ENCODE data around the gene ZNF687. TPM values are rescaled to one million over a fixed set of nuclear protein-coding genes. Genes with fewer than 3 reads are reported as not detected.

The ZNF687 gene
- total and polyA plus RNA-seq, 2 of the 4 experiments (the other 2 are of a cell fraction), result 5.7 to 10.8 TPM

- H3K23ac ChIP-seq (ENCODE audit: low read depth, low read length), result no peak overlapping the region
- intact Hi-C loops (cut with micrococcal nuclease) (no loop called here), dilution Hi-C loops (cut with HindIII; ENCODE audit: low sequenced_read_pairs, unreplicated experiment) (no loop called here), in situ Hi-C loops (cut with MboI; ENCODE audit: low sequenced_read_pairs) (no loop called here)
- DNase-seq, result no peak
- no peak for ATAC-seq (ENCODE audit: low read depth)
- H4K8ac ChIP-seq (ENCODE audit: low read depth in 2 of 2, low read length in 2 of 2), result no peak overlapping the region
- H3K4ac ChIP-seq (ENCODE audit: low read depth, low read length), result no peak overlapping the region
- H3K4me3 ChIP-seq (ENCODE audit: insufficient read depth, low read depth, low read length), result no peak overlapping the region
- no peak overlapping the region for H3K18ac ChIP-seq (ENCODE audit: low read depth, low read length)
- no peak overlapping the region for H3K9ac ChIP-seq (ENCODE audit: low read depth, low read length)
- ChIA-PET POLR2A (ENCODE audit: unreplicated experiment) (no interaction called here), CTCF (interaction anchor here (0.9 to 1.4 kb wide), 2 partner anchors 8 to 9 kb away, joined by 3 to 5 read pairs; no protein-coding TSS in a partner anchor)
- no peak overlapping the region for H3K14ac ChIP-seq (replicated peaks; ENCODE audit: low read depth, low read length)
- H2BK15ac ChIP-seq (ENCODE audit: low read depth, low read length), result no peak overlapping the region
- H2AK9ac ChIP-seq (replicated peaks; ENCODE audit: low read depth, low read length, poor library complexity), result no peak overlapping the region
- no peak overlapping the region for H3K27ac ChIP-seq (ENCODE audit: insufficient read depth, low read length)
- H4K20me1 ChIP-seq (ENCODE audit: insufficient read depth, low read length), result peaks cover 16% of the 10 kb centered on the region; the same call in 1 of the 2 replicates
- no peak overlapping the region for H4K91ac ChIP-seq (ENCODE audit: insufficient read depth, low read depth, low read length)
- H4K5ac ChIP-seq (ENCODE audit: low read depth, low read length), result no peak overlapping the region
- H3K9me1 ChIP-seq (ENCODE audit: insufficient read depth, low read length), result peaks cover 3% of the 10 kb centered on the region
- H2BK5ac ChIP-seq (ENCODE audit: low read depth, low read length, poor library complexity, severe bottlenecking), result no peak overlapping the region
- H3K9me3 ChIP-seq (ENCODE audit: control insufficient read depth, insufficient read depth, low read length), result no peaks in the 10 kb centered on the region
- peaks cover 25 to 36% of the 10 kb centered on the region in 2 experiments for H3K79me1 ChIP-seq (ENCODE audit: low read depth in 1 of 2, low read length in 2 of 2)
- H2AFZ ChIP-seq (replicated peaks; ENCODE audit: low read length, poor library complexity), result no peak overlapping the region
- BruUV-seq (replicated peaks), result no TSS peak
- no peaks in the 10 kb centered on the region for H3K27me3 ChIP-seq (ENCODE audit: control insufficient read depth, insufficient read depth, low read length)
- peaks cover 57% of the 10 kb centered on the region for H3K36me3 ChIP-seq (ENCODE audit: control insufficient read depth, insufficient read depth, low read length)
- WGBS, 2 experiments (ENCODE audit: extremely low coverage in 2 of 2, insufficient read length in 1 of 2), result 100% methylated on average over 2 of the region's 2 CpGs; no CpG with 5 or more reads in 1 of the 2 experiments
- no peak overlapping the region for H3K56ac ChIP-seq (ENCODE audit: extremely low read depth, insufficient read depth, low read length)
- H2AK5ac ChIP-seq (ENCODE audit: low read depth, low read length), result no peak overlapping the region
- no peak overlapping the region for H3K4me2 ChIP-seq (ENCODE audit: low read depth, low read length)
- TF ChIP-seq, protein P1, sequence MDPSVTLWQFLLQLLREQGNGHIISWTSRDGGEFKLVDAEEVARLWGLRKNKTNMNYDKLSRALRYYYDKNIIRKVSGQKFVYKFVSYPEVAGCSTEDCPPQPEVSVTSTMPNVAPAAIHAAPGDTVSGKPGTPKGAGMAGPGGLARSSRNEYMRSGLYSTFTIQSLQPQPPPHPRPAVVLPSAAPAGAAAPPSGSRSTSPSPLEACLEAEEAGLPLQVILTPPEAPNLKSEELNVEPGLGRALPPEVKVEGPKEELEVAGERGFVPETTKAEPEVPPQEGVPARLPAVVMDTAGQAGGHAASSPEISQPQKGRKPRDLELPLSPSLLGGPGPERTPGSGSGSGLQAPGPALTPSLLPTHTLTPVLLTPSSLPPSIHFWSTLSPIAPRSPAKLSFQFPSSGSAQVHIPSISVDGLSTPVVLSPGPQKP (IDR thresholded peaks at IDR 0.05; ENCODE audit: borderline replicate concordance, low read depth, low read length), result no peak
- TF ChIP-seq NFE2L2 (IDR thresholded peaks at IDR 0.05; ENCODE audit: low read depth, low read length) (no peak), MXI1 (IDR thresholded peaks at IDR 0.05; ENCODE audit: borderline replicate concordance, low read depth, low read length) (no peak), CEBPB (IDR thresholded peaks at IDR 0.05; ENCODE audit: low read depth, low read length) (0 out of 2 replicates have a peak, but pooled peaks have one; percentile 49), RAD21 (IDR thresholded peaks at IDR 0.05; ENCODE audit: low read length) (no peak), POLR2A (IDR thresholded peaks at IDR 0.05; ENCODE audit: low read depth, low read length) (no peak)
- TF ChIP-seq, protein P2, sequence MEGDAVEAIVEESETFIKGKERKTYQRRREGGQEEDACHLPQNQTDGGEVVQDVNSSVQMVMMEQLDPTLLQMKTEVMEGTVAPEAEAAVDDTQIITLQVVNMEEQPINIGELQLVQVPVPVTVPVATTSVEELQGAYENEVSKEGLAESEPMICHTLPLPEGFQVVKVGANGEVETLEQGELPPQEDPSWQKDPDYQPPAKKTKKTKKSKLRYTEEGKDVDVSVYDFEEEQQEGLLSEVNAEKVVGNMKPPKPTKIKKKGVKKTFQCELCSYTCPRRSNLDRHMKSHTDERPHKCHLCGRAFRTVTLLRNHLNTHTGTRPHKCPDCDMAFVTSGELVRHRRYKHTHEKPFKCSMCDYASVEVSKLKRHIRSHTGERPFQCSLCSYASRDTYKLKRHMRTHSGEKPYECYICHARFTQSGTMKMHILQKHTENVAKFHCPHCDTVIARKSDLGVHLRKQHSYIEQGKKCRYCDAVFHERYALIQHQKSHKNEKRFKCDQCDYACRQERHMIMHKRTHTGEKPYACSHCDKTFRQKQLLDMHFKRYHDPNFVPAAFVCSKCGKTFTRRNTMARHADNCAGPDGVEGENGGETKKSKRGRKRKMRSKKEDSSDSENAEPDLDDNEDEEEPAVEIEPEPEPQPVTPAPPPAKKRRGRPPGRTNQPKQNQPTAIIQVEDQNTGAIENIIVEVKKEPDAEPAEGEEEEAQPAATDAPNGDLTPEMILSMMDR (conservative IDR thresholded peaks at IDR 0.05; ENCODE audit: low read depth, low read length), result no peak
- H3K4me1 ChIP-seq (ENCODE audit: control insufficient read depth, insufficient read depth, low read length), result peaks cover 4% of the 10 kb centered on the region
- no peak overlapping the region for H2BK120ac ChIP-seq (ENCODE audit: low read depth, low read length)
- H2BK20ac ChIP-seq (ENCODE audit: low read depth, low read length), result no peak overlapping the region
Observed at GRCh38 chr1:151242442-151242841, 39.7 kb upstream of the ZNF687 start.

Data from IMR-90 (cell line).